SJCRH30 (cell line): Measurements from ENCODE around the gene DLD. TPM values are rescaled to one million over a fixed set of nuclear protein-coding genes. Genes with fewer than 3 reads are reported as not detected.
"Not testable (repeated sequence)": the region's sequence is repeated elsewhere in the genome, so short reads cannot be mapped to it uniquely, and the experiment has no call there.

ENCODE experiments used
- DNase-seq, 2 experiments: peaks; one replicate each; pipeline ENCODE4 v3.0.0-alpha.2; 2015 to 2020
- H3K27ac ChIP-seq: fragments of 250-450 bp; sonication (Bioruptor Pico); 2 replicates; pipeline ENCODE4 v1.5.1; 2020; ENCODE audit warnings: mild to moderate bottlenecking, moderate library complexity
- H3K27me3 ChIP-seq: fragments of 250-450 bp; sonication (Bioruptor Pico); 2 replicates; pipeline ENCODE4 v1.5.1; 2020; ENCODE audit warnings: mild to moderate bottlenecking, moderate library complexity
- H3K36me3 ChIP-seq: fragments of 250-450 bp; sonication (Bioruptor Pico); 2 replicates; pipeline ENCODE4 v1.5.1; 2020; ENCODE audit warnings: mild to moderate bottlenecking, moderate library complexity
- H3K4me1 ChIP-seq: fragments of 250-450 bp; sonication (Bioruptor Pico); 2 replicates; pipeline ENCODE4 v1.5.1; 2020; ENCODE audit warnings: mild to moderate bottlenecking, moderate library complexity
- H3K4me3 ChIP-seq: fragments of 250-450 bp; sonication (Bioruptor Pico); 2 replicates; pipeline ENCODE4 v1.5.1; 2020; ENCODE audit warnings: mild to moderate bottlenecking, moderate library complexity
- H3K9me3 ChIP-seq: fragments of 250-450 bp; sonication (Bioruptor Pico); replicated peaks from 2 replicates; pipeline ENCODE4 v1.5.1; 2020; ENCODE audit warnings: mild to moderate bottlenecking, moderate library complexity
- total RNA-seq: library from RNA; depleted of rRNA; stranded (reverse); fragments of >200 nt; shearing (Covaris generic); gene quantifications from 2 replicates; pipeline ENCODE4 v1.2.3, GENCODE V29; 2014; rRNA removed

Gene DLD, protein sequence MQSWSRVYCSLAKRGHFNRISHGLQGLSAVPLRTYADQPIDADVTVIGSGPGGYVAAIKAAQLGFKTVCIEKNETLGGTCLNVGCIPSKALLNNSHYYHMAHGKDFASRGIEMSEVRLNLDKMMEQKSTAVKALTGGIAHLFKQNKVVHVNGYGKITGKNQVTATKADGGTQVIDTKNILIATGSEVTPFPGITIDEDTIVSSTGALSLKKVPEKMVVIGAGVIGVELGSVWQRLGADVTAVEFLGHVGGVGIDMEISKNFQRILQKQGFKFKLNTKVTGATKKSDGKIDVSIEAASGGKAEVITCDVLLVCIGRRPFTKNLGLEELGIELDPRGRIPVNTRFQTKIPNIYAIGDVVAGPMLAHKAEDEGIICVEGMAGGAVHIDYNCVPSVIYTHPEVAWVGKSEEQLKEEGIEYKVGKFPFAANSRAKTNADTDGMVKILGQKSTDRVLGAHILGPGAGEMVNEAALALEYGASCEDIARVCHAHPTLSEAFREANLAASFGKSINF
- total RNA-seq = 113 and 151 TPM in 2 replicates

DNA sequence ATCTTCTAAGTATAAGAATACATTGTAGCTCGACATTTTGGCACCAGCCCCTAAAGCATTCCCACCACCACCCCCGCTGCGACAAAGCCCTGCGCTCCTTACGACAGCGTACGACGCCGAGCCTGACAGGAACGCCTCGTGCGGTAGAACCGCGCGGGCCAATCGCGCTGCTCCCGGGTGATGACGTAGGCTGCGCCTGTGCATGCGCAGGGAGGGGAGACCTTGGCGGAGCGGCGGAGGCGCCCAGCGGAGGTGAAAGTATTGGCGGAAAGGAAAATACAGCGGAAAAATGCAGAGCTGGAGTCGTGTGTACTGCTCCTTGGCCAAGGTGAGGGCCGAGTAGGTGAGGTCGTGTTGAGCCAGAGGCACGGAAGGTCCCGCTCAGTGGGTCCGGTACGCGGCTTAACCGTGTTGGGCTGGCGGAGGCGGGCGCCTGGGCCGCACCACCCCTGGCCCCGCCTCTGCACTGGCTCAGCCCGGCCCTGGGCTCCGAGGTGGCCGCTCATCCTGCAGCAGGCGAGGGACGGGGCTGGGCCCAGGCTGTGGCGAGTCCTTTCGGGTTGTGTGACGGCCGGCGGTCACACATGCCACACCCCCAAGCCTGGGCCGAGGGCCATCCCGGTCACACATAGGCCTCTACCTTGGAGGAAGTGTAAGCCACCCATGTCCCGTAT is at the start of gene DLD:
DLD (plus strand) TSS at position 222 of the 674 bp plus-strand sequence; CDS start at position 290, 68 bp downstream.
- peak within 1 kb of the TSS; percentile 80 for H3K4me3 ChIP-seq
- H3K27me3 ChIP-seq = no peaks in the 10 kb centered on the region
- peaks cover 8% of the 10 kb centered on the region; the same call in 1 of the 2 replicates for H3K4me1 ChIP-seq
- peak; percentile 92 to 93 for DNase-seq
- H3K27ac ChIP-seq = peak within 1 kb of the TSS; percentile 78
- H3K9me3 ChIP-seq = no peaks in the 10 kb centered on the region
- H3K36me3 ChIP-seq = peaks cover 32% of the 10 kb centered on the region

DNA sequence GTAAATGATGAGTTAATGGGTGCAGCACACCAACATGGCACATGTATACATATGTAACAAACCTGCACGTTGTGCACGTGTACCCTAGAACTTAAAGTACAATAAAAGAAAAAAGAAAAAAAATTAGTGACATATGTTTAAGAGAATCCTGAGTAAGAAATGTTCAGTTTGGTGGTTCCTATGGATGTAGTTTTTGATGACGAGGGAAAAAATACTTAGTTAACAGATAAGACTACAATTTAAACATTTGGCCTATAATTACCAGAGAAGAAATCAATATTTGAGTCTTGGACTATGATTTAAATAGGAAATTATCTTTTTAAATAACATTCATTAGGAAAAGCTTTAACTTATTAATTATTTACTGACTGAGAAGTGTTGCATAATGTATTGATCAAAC is 48.8 kb upstream of the DLD start:
- Histone ChIP-seq H3K4me1 (no peaks in the 10 kb centered on the region), H3K36me3 (no peaks in the 10 kb centered on the region), H3K4me3 (no peak overlapping the region), H3K27ac (no peak overlapping the region), H3K27me3 (no peaks in the 10 kb centered on the region; the same call in 1 of the 2 replicates), H3K9me3 (peaks cover 3% of the 10 kb centered on the region; the same call in 1 of the 2 replicates)
- no peak for DNase-seq

DNA sequence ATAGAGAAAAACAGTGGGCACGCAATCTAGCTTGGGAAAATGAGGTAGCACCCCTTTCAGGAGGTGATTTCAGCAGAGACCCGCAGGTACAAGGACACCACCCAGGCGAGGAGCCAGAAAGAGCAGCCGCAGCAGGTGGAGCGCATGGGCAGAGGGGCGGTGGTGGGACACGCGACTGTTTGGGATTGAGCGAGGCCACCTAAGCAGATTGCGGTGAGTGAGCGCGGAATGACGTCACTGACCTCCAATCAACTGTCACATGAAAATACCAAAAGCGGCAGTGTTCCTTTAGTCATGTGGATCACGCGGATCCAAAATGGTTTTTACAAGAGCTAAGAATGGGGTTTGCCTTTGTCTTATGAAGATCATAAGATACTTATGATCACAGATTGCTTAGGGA is 47.8 kb upstream of the DLD start:
- Histone ChIP-seq H3K4me1 (no peaks in the 10 kb centered on the region), H3K36me3 (no peaks in the 10 kb centered on the region), H3K27me3 (no peaks in the 10 kb centered on the region; the same call in 1 of the 2 replicates), H3K4me3 (no peak overlapping the region), H3K9me3 (peaks cover 3% of the 10 kb centered on the region; the same call in 1 of the 2 replicates), H3K27ac (no peak overlapping the region)
- no peak for DNase-seq

DNA sequence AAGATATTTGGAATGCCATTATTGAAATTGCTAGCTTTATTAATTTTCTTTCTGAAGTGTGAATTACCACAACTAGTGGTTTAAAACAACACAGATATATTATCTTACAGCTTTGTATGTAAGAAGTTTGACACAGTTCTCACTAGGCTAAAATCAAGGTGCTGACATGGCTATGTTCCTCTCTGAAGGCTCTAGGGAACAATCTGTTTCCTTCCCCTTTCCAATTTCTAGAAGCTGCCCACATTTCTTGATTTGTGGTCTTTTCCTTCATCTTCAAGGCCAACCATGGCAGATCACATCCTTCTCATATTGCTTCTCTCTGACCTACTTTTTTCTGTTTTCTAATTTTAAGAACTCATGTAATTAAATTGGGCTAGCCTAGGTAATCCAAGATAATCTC is 44.7 kb upstream of the DLD start:
- H3K36me3 ChIP-seq = no peaks in the 10 kb centered on the region
- H3K27ac ChIP-seq = no peak overlapping the region
- H3K27me3 ChIP-seq = no peaks in the 10 kb centered on the region
- DNase-seq = no peak
- no peak overlapping the region for H3K4me3 ChIP-seq
- no peaks in the 10 kb centered on the region for H3K4me1 ChIP-seq
- peaks cover 3% of the 10 kb centered on the region; the same call in 1 of the 2 replicates for H3K9me3 ChIP-seq

DNA sequence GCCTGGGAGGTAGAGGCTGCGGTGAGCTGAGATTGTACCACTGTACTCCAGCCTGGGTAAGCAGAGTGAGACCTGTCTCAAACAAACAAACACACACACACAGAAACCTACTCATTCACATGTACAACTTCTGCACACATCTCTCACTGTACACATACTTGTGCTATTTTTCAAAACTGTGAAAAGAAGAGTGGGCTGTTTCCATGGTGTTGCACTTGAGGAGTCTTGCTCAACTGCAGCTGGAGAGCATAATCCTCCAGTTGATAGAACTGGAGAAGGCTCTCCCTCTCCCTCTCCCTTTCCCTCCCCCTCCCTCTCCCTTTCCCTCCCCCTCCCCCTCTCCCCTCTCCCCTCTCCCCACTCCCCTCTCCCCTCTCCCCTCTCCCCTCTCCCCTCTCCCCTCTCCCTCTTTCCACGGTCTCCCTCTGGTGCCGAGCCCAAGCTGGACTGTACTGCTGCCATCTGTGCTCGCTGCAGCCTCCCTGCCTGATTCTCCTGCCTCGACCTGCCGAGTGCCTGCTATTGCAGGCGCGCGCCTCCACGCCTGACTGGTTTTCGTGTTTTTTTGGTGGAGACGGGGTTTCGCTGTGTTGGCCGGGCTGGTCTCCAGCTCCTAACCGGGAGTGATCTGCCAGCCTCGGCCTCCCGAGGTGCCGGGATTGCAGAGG is 43.7 kb upstream of the DLD start:
- Histone ChIP-seq H3K9me3 (no peaks in the 10 kb centered on the region), H3K4me3 (no peak overlapping the region), H3K4me1 (no peaks in the 10 kb centered on the region), H3K27ac (no peak overlapping the region), H3K36me3 (no peaks in the 10 kb centered on the region), H3K27me3 (no peaks in the 10 kb centered on the region)
- no peak for DNase-seq

DNA sequence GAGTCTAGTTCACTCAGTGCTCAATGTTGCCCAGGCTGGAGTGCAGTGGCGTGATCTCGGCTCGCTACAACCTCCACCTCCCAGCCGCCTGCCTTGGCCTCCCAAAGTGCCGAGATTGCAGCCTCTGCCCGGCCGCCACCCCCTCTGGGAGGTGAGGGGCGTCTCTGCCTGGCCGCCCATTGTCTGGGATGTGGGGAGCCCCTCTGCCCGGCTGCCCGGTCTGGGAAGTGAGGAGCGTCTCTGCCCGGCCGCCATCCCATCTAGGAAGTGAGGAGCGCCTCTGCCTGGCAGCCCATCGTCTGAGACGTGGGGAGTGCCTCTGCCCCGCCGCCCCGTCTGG is 43.2 kb upstream of the DLD start:
- not testable (repeated sequence) for H3K4me3 ChIP-seq, DNase-seq, H3K27ac ChIP-seq, H3K4me1 ChIP-seq, H3K27me3 ChIP-seq, H3K36me3 ChIP-seq, H3K9me3 ChIP-seq

DNA sequence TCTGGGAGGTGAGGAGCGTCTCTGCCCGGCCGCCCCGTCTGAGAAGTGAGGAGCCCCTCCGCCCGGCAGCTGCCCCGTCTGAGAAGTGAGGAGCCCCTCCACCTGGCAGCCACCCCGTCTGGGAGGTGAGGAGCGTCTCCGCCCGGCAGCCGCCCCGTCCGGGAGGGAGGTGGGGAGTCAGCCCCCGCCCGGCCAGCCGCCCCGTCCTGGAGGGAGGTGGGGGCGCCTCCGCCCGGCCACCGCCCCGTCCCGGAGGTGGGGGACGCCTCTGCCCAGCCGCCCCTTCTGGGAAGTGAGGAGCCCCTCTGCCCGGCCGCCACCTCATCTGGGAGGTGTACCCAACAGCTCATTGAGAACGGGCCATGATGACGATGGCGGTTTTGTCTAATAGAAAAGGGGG is 42.8 kb upstream of the DLD start:
- not testable (repeated sequence) for H3K4me1 ChIP-seq, H3K27me3 ChIP-seq, DNase-seq, H3K4me3 ChIP-seq, H3K27ac ChIP-seq, H3K36me3 ChIP-seq, H3K9me3 ChIP-seq

DNA sequence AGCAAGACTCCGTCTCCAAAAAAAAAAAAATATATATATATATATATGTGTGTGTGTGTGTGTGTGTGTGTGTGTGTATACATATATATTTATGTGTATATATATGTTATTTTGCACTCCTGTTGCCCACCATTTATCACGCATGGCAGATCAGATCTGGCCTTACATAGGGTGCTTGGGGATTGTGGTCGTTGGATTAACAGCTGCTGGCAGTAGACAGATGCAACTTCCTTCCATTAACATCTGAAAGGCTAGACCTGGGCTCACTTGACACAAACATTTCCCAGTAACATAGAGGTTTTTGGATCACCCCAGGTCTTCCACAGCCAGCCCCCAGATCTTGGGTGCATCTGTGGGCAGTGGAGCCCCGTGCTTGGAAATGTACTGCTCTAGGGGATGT is 40.8 kb upstream of the DLD start:
- no peaks in the 10 kb centered on the region for H3K27me3 ChIP-seq
- no peak overlapping the region for H3K4me3 ChIP-seq
- no peaks in the 10 kb centered on the region for H3K4me1 ChIP-seq
- H3K27ac ChIP-seq = no peak overlapping the region
- H3K9me3 ChIP-seq = no peaks in the 10 kb centered on the region
- H3K36me3 ChIP-seq = no peaks in the 10 kb centered on the region
- DNase-seq = no peak

DNA sequence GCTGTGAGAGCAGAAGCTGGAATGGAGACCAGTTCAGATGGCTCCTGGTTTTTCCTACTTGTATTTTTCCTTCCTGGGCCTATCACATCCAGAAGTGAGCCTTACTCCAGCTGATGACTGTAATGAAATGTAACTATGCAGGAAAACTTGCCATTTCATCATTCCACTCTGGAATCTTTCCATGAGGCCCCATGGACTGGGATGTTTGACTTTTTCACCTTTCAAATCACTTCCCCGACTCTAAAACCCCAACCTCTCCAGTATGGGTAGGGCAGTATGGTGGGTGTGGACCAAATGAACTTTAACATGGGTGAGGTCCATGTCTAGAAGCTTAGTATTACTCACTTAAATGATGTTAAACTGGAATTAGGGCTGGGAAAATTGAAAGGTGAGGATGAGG is 40.3 kb upstream of the DLD start:
- H3K4me1 ChIP-seq = no peaks in the 10 kb centered on the region
- H3K4me3 ChIP-seq = no peak overlapping the region
- H3K36me3 ChIP-seq = no peaks in the 10 kb centered on the region
- no peak overlapping the region for H3K27ac ChIP-seq
- H3K9me3 ChIP-seq = no peaks in the 10 kb centered on the region
- H3K27me3 ChIP-seq = no peaks in the 10 kb centered on the region
- no peak for DNase-seq

DNA sequence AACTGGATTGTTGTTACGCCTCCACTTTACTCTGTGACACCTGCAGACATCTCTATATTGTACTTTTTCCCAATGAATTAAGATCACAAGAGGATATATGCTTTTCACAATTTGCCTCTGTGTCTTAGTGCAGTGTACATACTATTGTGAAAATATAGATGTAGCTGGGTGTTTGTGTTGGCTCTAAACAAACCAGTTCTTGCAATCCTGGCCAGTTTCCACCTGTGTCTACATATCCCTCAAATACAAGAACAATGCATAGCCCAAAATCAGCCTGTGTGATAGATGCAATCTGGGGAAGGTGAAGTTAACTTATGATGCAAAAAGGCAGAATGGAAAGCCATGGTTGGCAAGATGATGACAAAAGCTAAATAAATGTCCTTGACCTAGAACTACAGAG is 36.5 kb upstream of the DLD start:
- H3K4me1 ChIP-seq = no peaks in the 10 kb centered on the region; the same call in 1 of the 2 replicates
- no peak overlapping the region for H3K4me3 ChIP-seq
- DNase-seq = no peak
- H3K36me3 ChIP-seq = no peaks in the 10 kb centered on the region
- no peaks in the 10 kb centered on the region for H3K27me3 ChIP-seq
- H3K27ac ChIP-seq = no peak overlapping the region
- no peaks in the 10 kb centered on the region for H3K9me3 ChIP-seq

DNA sequence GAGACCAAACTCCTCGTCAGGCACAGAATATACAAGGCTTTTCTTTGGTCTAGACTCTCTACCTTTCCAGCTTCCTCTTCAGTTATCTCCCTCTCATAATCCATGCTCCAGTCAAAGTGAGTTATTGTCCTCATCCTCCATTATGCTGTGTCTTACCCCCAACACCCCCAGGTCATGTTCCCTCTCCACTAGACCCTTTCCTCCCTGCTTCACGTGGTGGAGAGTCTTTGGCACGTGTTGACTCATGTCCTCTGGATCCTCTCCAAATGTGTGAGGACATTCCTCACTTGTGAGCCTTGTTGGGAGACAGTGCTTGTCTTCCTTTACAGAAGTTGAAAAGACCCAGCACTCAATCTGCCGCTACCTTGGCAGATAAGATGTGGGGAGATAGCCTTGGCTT is 36.0 kb upstream of the DLD start:
- Histone ChIP-seq H3K27me3 (0 out of 2 replicates have a peak, but pooled peaks cover under 1% of the 10 kb centered on the region), H3K36me3 (no peaks in the 10 kb centered on the region), H3K4me3 (no peak overlapping the region), H3K9me3 (no peaks in the 10 kb centered on the region), H3K4me1 (no peaks in the 10 kb centered on the region; the same call in 1 of the 2 replicates), H3K27ac (no peak overlapping the region)
- DNase-seq = no peak

DNA sequence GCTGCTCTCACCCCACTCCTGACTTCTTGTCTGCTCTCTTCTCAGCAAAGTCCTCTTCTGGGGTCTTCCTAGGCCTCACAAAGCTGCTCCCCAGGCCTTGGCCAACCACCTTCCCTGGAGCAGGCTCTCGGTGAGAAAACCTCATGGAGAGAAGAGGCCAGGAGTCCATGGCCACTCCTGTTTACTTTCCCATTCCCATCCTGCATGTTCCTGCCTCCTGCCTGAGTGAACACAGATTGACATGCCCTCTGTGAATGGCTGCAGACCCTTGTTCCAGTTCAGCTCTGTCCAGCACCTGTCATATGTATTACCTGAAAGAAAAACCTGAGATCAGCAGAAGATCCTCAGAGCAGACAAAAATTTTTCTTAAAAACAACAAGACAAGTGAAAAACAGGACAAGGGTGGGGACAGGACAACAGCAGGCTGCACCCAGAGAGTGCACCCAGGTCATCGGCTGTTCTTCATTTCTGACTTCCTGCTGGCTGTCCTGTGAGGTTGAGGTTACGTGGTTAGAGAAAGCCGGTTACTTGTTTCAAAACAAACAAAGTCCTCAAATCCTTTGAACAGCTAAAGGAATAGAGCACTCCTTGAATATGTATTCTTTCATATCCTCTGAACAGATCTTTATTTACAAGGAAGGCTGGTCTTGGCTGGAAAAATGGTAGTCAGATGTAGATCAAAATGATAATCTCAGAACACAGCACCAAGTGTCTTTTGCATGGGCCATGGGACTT is 34.0 kb upstream of the DLD start:
- H3K27me3 ChIP-seq = 0 out of 2 replicates have a peak, but pooled peaks cover 5% of the 10 kb centered on the region
- no peak overlapping the region for H3K4me3 ChIP-seq
- DNase-seq = no peak
- H3K4me1 ChIP-seq = no peaks in the 10 kb centered on the region; the same call in 1 of the 2 replicates
- no peaks in the 10 kb centered on the region for H3K36me3 ChIP-seq
- H3K27ac ChIP-seq = no peak overlapping the region
- no peaks in the 10 kb centered on the region for H3K9me3 ChIP-seq

DNA sequence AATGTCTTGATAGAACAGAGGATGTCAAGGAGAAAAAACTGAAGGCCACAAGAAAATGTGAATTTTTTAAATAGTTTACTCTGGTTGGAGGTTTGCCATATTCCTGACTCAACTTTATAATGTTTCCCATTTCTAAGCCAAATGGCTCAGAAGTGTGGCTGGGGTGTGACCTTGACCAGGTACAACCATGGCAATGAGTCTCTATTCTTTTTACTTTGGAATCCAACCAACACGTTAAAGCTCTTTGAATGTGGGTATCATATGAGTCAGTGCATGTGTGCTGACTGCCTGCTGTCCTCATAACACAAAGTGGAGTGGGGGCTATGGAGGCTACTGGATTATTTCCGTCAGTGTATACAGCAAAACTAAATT is 33.5 kb upstream of the DLD start:
- H3K36me3 ChIP-seq = no peaks in the 10 kb centered on the region
- 0 out of 2 replicates have a peak, but pooled peaks cover 5% of the 10 kb centered on the region for H3K27me3 ChIP-seq
- DNase-seq = no peak
- no peaks in the 10 kb centered on the region for H3K9me3 ChIP-seq
- no peak overlapping the region for H3K27ac ChIP-seq
- H3K4me3 ChIP-seq = no peak overlapping the region
- H3K4me1 ChIP-seq = no peaks in the 10 kb centered on the region; the same call in 1 of the 2 replicates

DNA sequence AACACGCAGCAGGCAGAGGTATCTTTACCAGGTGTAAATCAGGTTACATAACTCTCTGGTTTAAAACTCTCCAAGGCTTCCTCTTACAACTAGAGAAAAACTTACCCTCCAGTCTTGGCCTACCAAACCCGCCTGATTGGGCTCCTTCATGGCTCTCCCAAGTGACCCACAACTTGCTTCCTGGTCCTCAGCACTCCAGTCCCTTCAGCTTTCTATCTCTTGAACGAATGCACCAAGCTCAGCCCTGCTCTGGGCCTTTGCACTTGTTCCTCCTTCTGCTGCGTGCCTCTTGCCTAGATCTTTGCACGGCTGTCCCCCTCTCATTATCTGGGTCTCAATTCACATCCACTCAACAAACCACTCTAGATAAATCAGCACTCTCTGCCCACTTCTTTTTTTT is 32.7 kb upstream of the DLD start:
- Histone ChIP-seq H3K9me3 (no peaks in the 10 kb centered on the region), H3K27ac (no peak overlapping the region), H3K27me3 (0 out of 2 replicates have a peak, but pooled peaks cover 5% of the 10 kb centered on the region), H3K4me1 (no peaks in the 10 kb centered on the region; the same call in 1 of the 2 replicates), H3K36me3 (no peaks in the 10 kb centered on the region), H3K4me3 (no peak overlapping the region)
- DNase-seq = no peak
